Measurements from ENCODE around the gene ETS1. TPM values are rescaled to one million over a fixed set of nuclear protein-coding genes. Genes with fewer than 3 reads are reported as not detected.

The ETS1 gene
- total RNA-seq, 1 experiment from 2014 or later, result 29.9 TPM

GRCh38 chr11:128586689-128587088, 669 bp downstream of the ETS1 start:
- no peak overlapping the region for H2BK120ac ChIP-seq (ENCODE audit: low read depth, low read length, poor library complexity, severe bottlenecking)
- no CpG with 5 or more reads among the region's 7 CpGs for WGBS (ENCODE audit: extremely low coverage, insufficient read length, low lambda C conversion rate)

More at GRCh38 chr11:128586689-128587088, 669 bp downstream of the ETS1 start:
- Mint-ChIP-seq H3K4me1 (peaks cover 60 to 65% of the 10 kb centered on the region in 2 experiments), H3K36me3 (ENCODE audit: insufficient read depth in 1 of 3, low read depth in 3 of 3) (peaks cover 0 to 5% (median 2%) of the 10 kb centered on the region in 3 experiments; a peak in 5 of 7 replicates), H3K9me3 (peaks cover 0 to 4% of the 10 kb centered on the region in 2 experiments; a peak in 2 of 5 replicates), H3K27ac (peak overlapping the region in 1 of 3 experiments; percentile 55; a peak in 1 of 7 replicates), H3K27me3 (ENCODE audit: low read depth) (peaks cover 6% of the 10 kb centered on the region), H3K4me3 (peak overlapping the region; percentile 79 to 91)
- Histone ChIP-seq H3K79me1 (ENCODE audit: insufficient read depth, low read depth, low read length, poor library complexity, severe bottlenecking) (no peaks in the 10 kb centered on the region), H3K4me1 (ENCODE audit: insufficient read depth, low read length) (peaks cover 12% of the 10 kb centered on the region; the same call in 1 of the 2 replicates), H2BK20ac (ENCODE audit: low read depth, low read length, poor library complexity, severe bottlenecking) (no peak overlapping the region), H3K79me2 (ENCODE audit: insufficient read depth, low read length) (peaks cover 2% of the 10 kb centered on the region; the same call in 1 of the 2 replicates), H3K9me3 (ENCODE audit: control insufficient read depth, low read depth, low read length) (no peaks in the 10 kb centered on the region), H4K91ac (ENCODE audit: insufficient read length, low read depth, low read length) (no peak overlapping the region), H3K23me2 (ENCODE audit: insufficient read length, low read depth, low read length, poor library complexity, severe bottlenecking) (peaks cover 9% of the 10 kb centered on the region), H4K20me1 (ENCODE audit: control insufficient read depth, insufficient read depth, insufficient read length) (no peaks in the 10 kb centered on the region), H2BK15ac (ENCODE audit: low read depth, low read length) (no peak overlapping the region), H3K23ac (ENCODE audit: insufficient read length, low read depth, low read length) (no peak overlapping the region), H2AK5ac (ENCODE audit: insufficient read length, low read length) (no peak overlapping the region), H3K27ac (ENCODE audit: insufficient read length, low read depth, low read length) (no peak overlapping the region), H3K18ac (ENCODE audit: insufficient read length, low read depth, low read length) (no peak overlapping the region), H3T11ph (ENCODE audit: low read length) (no peak overlapping the region), H3K14ac (ENCODE audit: insufficient read depth, low read length) (no peak overlapping the region), H4K8ac (replicated peaks; ENCODE audit: insufficient read length, low read depth, low read length) (no peak overlapping the region), H3K4ac (ENCODE audit: low read depth, low read length) (no peak overlapping the region), H2AFZ (ENCODE audit: low read length) (no peak overlapping the region), H3K27me3 (ENCODE audit: insufficient read depth, low read length) (no peaks in the 10 kb centered on the region), H2BK12ac (ENCODE audit: insufficient read length, low read depth, low read length) (no peak overlapping the region), H3K9ac (ENCODE audit: extremely low read depth, insufficient read length, low read length) (no peak overlapping the region), H2BK5ac (ENCODE audit: insufficient read length, low read length) (no peak overlapping the region), H4K5ac (ENCODE audit: insufficient read length, low read depth, low read length) (no peak overlapping the region), H3K56ac (ENCODE audit: insufficient read length, low read depth, low read length) (no peak overlapping the region), H3K4me2 (ENCODE audit: insufficient read depth, insufficient read length, low read length) (peak overlapping the region; percentile 80)
- TF ChIP-seq CTCF (conservative IDR thresholded peaks at IDR 0.05), result no peak
- no peak for DNase-seq

Data from H9 (cell line).